Panc1 (cell line): ENCODE measurements around the gene IST1.

Experiments
- POLR2AphosphoS5 ChIP-seq: IDR thresholded peaks from 2 replicates; pipeline ENCODE4 v1.6.1; 2012; ENCODE audit warnings: mild to moderate bottlenecking, low read depth, low read length, moderate library complexity
- SIN3A ChIP-seq: IDR thresholded peaks from 2 replicates; pipeline ENCODE4 v1.6.1; 2012; ENCODE audit warnings: low read depth, mild to moderate bottlenecking, low read length, moderate library complexity, borderline replicate concordance; ENCODE audit not compliant: insufficient read depth
- TF ChIP-seq, protein P1 (sequence below): fragments of 450-650 bp; IDR thresholded peaks from 2 replicates; pipeline ENCODE4 v1.5.1; 2017; ENCODE audit warnings: mild to moderate bottlenecking

DNA sequence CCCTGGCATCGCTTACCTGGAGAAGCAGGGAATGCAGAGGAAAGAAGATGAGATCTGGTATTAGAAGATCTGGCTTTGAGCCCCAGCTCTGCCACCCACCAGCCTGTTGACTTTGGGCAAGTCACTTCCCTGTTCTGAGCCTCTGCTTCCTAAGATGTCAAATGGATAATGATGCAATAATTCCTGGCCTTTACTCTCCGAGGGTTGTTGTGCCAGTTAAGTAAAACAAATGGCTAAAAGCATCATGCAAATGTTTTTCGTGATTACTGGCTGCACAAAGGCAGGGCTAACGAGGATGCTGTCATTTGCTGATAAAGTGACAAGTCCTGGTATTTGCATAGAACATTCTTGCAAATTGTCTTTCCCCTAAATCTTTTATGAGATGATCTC is 10.1 kb upstream of the IST1 start:
- TF ChIP-seq POLR2AphosphoS5 (no peak), SIN3A (no peak)
- TF ChIP-seq, protein P1, sequence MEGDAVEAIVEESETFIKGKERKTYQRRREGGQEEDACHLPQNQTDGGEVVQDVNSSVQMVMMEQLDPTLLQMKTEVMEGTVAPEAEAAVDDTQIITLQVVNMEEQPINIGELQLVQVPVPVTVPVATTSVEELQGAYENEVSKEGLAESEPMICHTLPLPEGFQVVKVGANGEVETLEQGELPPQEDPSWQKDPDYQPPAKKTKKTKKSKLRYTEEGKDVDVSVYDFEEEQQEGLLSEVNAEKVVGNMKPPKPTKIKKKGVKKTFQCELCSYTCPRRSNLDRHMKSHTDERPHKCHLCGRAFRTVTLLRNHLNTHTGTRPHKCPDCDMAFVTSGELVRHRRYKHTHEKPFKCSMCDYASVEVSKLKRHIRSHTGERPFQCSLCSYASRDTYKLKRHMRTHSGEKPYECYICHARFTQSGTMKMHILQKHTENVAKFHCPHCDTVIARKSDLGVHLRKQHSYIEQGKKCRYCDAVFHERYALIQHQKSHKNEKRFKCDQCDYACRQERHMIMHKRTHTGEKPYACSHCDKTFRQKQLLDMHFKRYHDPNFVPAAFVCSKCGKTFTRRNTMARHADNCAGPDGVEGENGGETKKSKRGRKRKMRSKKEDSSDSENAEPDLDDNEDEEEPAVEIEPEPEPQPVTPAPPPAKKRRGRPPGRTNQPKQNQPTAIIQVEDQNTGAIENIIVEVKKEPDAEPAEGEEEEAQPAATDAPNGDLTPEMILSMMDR = no peak
